ENCODE data around the gene DEPDC1B. TPM values are rescaled to one million over a fixed set of nuclear protein-coding genes. Genes with fewer than 3 reads are reported as not detected.

DEPDC1B gene
- total RNA-seq, 6 experiments from 2014 or later = 0.15 to 0.98 (median 0.47) TPM; not detected in 1

GRCh38 chr5:60613826-60614225 lies 86.1 kb downstream of the DEPDC1B start:
- intact Hi-C loops (cut with DNase I) = no loop called here
- TF ChIP-seq, protein P1, sequence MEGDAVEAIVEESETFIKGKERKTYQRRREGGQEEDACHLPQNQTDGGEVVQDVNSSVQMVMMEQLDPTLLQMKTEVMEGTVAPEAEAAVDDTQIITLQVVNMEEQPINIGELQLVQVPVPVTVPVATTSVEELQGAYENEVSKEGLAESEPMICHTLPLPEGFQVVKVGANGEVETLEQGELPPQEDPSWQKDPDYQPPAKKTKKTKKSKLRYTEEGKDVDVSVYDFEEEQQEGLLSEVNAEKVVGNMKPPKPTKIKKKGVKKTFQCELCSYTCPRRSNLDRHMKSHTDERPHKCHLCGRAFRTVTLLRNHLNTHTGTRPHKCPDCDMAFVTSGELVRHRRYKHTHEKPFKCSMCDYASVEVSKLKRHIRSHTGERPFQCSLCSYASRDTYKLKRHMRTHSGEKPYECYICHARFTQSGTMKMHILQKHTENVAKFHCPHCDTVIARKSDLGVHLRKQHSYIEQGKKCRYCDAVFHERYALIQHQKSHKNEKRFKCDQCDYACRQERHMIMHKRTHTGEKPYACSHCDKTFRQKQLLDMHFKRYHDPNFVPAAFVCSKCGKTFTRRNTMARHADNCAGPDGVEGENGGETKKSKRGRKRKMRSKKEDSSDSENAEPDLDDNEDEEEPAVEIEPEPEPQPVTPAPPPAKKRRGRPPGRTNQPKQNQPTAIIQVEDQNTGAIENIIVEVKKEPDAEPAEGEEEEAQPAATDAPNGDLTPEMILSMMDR (IDR thresholded peaks at IDR 0.05) = no peak
- TF ChIP-seq POLR2A (IDR thresholded peaks at IDR 0.05) = no peak
- Histone ChIP-seq H3K36me3 (no peaks in the 10 kb centered on the region), H3K9me3 (no peaks in the 10 kb centered on the region), H3K4me1 (no peaks in the 10 kb centered on the region), H3K27ac (no peak overlapping the region), H3K27me3 (no peaks in the 10 kb centered on the region), H3K4me3 (no peak overlapping the region)
- no peak for ATAC-seq
- WGBS (ENCODE audit: insufficient coverage, low coverage, low lambda C conversion rate, missing lambda C conversion rate) = 77% methylated on average over 1 of the region's 1 CpG
- no peak for DNase-seq

- no peaks in the 10 kb centered on the region for H3K36me3 ChIP-seq
- no peak for ATAC-seq
- intact Hi-C loops (cut with DNase I) = no loop called here
- no peaks in the 10 kb centered on the region for H3K4me1 ChIP-seq
- TF ChIP-seq, protein P1 (IDR thresholded peaks at IDR 0.05) = no peak
- no peak overlapping the region for H3K4me3 ChIP-seq
- H3K27ac ChIP-seq = no peak overlapping the region
- no peak for DNase-seq
- H3K9me3 ChIP-seq = no peaks in the 10 kb centered on the region
- H3K27me3 ChIP-seq = no peaks in the 10 kb centered on the region
Observed at GRCh38 chr5:60611099-60611740, 88.7 kb downstream of the DEPDC1B start.

DNA sequence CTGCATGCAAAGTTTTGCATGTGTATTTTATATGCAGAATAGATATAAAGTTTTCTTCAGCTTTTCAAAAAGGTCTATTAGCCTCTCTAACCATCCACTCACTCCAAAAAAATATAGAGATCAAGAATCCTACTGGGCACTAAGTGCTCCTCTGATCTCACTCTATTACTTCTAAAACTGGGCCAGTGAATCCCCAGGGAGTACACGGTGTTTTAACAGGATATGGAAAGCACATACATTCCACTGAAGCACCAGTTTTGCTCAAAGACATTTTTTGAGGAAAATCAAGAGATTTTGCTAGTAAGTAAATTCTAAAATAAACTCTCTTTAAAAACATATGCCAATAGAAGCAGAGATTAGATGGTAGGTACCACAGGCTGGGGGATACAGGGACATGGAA lies 95.2 kb downstream of the DEPDC1B start:
- Histone ChIP-seq H3K36me3 (no peaks in the 10 kb centered on the region), H3K27ac (no peak overlapping the region), H3K9me3 (no peaks in the 10 kb centered on the region), H3K27me3 (no peaks in the 10 kb centered on the region), H3K4me1 (no peaks in the 10 kb centered on the region), H3K4me3 (no peak overlapping the region)
- ATAC-seq (no peak), DNase-seq (no peak)
- WGBS (ENCODE audit: insufficient coverage, low coverage, low lambda C conversion rate, missing lambda C conversion rate) = 90% methylated on average over 1 of the region's 1 CpG
- TF ChIP-seq, protein P1 (IDR thresholded peaks at IDR 0.05) = no peak
- no peak for TF ChIP-seq POLR2A (IDR thresholded peaks at IDR 0.05)
- intact Hi-C loops (cut with DNase I) = no loop called here

DNA sequence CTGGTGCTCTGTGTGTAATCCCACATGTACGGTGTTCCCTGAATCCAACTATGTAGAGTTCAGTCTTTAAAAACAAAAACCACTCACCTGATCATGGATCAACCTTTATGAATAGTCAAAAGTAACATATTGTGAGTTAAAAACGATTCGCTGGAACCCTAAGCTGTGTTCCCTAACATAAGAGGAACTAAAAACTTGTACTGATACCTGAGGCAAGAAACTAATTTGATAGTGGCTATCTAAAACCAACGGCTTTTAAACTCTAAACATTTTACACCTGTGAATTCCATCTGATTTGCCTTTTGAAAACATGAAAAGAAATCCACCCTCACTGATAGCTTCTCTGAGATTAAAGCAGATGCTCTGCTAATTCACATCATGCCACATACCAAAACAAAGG lies 101.5 kb downstream of the DEPDC1B start:
- Histone ChIP-seq H3K4me1 (no peaks in the 10 kb centered on the region), H3K4me3 (no peak overlapping the region), H3K9me3 (no peaks in the 10 kb centered on the region), H3K27me3 (no peaks in the 10 kb centered on the region), H3K27ac (no peak overlapping the region), H3K36me3 (no peaks in the 10 kb centered on the region)
- no peak for TF ChIP-seq POLR2A (IDR thresholded peaks at IDR 0.05)
- TF ChIP-seq, protein P1 (IDR thresholded peaks at IDR 0.05) = no peak
- intact Hi-C loops (cut with DNase I) = no loop called here
- no peak for ATAC-seq
- DNase-seq = no peak
- 68% methylated on average over 4 of the region's 4 CpGs for WGBS (ENCODE audit: insufficient coverage, low coverage, low lambda C conversion rate, missing lambda C conversion rate)
